Inflammatory macrophage treated with lipopolysaccharide for 1 hour (primary cell): ENCODE measurements around the gene PXMP4.

ENCODE experiments used
- DNase-seq, 2 donors: peaks; one replicate each; pipeline ENCODE4 v3.0.0-alpha.2; 2020 to 2022

Gene PXMP4

DNA sequence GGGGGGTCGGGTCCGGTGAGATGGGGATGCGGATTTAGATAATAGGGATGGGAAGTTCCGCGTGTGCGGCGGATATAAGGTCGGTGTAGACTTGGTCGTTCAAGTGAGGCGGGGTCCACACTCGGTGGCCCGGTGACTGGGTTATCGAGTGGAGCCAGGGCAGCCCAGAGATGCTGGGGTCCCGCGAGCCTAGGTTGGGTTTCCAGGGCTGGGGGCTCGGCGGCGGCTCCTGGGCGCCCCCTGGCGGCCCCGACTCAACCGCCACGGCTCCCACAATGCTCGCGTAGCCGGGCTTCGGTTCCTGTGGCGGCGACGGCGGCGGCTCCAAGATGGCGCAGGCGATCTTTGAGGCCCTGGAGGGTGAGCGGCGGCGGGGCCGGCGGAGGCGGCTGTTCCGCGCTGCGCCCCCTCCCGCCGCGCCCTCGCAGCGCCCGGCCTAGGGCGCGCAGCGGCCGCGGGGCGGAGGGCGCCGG is 11.6 kb upstream of the PXMP4 start, which contains the start of gene ZNF341:
Gene ZNF341 (plus strand): TSS at position 304 of the 473 bp plus-strand sequence. CDS start 26 bp downstream, at position 330.
- peak; percentile 75 to 86 for DNase-seq

DNA sequence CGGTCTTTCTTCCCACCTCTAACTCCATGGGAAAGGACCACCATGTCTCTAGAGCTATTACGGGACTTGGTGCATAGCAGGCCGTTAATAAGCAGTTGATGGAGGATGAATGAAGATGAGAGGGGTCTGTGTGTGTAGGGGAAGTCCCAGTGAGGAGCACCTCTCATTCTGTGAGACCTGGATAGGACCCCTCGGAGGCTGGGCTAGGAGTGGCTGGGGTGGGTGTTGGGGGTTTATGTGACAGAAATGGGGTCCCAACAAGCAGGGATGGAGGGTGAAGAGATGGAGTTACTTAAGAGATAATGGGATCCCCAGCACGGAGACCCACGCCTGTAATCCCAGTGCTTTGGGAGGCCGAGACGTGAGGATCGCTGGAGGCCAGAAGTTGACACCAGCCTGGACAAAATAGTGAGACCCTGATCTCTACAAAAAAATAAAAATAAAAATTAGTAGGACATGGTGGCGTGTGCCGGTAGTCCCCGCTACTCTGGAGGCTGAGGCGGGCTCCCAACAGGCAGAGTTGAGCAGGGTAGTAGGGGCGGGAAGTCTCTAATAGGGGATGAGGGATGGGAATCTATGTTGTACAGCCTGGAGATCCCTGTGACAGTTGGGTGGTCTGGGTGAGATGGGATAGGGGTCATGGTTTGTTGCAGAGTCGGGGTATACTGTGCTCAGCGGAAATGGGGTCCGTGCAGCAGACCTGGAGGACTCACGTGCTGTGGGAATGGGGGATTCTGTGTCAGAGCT is 11.0 kb upstream of the PXMP4 start:
- DNase-seq = no peak

DNA sequence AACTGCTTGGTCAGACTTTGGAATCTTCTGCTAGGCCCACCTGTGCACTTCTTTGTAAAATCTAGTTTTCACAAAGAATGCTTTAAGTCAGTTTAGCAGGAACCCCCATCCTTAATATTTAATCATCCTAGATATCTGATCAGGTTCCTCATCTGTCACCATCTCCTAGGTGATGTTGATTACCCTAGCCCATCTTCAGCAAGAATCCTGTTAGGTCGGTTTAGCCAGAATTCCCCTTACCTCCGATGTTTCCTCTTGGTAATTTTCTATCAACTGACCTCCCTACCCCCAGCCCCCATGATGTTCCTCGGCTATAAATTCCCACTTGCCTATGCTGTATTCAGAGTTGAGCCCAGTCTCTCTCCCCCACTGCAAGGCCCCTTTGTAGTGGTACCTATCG is 9.0 kb upstream of the PXMP4 start:
- DNase-seq = no peak

DNA sequence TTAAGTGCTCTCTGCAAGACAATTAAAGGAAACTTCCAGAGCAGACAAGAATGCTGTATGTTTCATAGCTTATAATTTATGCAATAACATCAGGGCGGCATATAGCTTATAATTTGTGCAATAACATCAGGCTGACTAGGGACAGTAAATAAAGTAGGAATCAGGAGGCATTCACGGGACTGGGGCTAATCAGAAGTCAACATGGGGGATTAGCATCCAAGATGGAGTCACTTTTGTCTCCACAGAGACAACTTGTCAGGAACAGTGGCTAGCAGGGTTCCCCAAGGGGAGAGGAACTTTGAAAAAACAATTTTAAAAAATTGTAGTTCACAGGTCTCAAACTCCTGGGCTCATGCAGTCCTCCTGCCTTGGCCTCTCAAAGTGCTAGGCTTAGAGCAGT is 8.4 kb upstream of the PXMP4 start:
- no peak for DNase-seq

DNA sequence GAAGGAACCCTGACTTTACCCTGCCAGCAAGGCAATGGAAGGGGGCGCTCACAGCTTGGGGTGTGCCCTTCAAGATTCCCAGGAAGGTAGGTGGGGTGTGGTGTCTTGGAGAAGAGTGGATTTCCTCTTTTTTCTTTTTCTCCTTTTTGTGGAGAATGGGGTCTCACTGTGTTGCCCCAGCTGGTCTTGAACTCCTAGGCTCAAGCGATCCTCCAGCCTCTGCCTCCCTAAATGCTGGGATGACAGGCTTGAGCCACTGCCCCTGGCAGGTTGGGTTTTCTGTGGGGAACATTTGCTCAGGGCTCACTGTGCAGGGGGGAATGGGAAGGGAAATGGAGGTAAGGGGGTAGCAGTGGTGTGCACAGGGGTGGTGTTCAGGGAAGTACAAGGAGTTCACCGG is 7.7 kb upstream of the PXMP4 start:
- DNase-seq = no peak

GRCh38 chr20:33727115-33727479 is 7.0 kb upstream of the PXMP4 start:
- no peak for DNase-seq

DNA sequence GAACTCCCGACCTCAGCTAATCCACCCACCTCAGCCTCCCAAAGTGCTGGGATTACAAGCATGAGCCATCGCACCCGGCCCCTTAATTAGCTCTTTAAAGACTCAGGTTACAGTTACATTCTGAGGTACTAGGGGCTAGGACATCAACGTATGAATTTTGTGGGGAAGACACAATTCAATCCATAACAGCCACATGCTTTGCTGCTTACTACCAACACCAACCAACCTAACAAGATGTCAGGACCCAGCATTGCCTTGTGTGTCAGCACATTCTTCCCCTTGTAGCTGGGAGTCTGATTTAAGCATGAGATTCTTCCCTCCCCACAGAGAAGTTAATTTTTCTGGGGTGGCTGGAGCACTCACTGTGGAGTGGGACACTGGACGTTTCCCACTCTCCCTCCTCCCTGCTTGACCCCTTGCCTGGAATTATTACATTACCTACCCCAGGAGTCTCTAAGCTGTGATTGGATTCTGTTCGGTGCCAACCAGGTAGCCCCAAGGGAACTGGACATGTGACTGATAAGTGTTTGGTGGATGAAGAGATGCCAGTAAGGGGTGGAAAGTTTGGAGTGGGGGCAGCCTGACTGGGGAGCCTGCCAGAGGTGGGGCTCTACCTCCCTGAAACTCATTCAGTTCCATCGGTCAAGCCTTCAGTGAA is 5.6 kb upstream of the PXMP4 start:
- DNase-seq = no peak

DNA sequence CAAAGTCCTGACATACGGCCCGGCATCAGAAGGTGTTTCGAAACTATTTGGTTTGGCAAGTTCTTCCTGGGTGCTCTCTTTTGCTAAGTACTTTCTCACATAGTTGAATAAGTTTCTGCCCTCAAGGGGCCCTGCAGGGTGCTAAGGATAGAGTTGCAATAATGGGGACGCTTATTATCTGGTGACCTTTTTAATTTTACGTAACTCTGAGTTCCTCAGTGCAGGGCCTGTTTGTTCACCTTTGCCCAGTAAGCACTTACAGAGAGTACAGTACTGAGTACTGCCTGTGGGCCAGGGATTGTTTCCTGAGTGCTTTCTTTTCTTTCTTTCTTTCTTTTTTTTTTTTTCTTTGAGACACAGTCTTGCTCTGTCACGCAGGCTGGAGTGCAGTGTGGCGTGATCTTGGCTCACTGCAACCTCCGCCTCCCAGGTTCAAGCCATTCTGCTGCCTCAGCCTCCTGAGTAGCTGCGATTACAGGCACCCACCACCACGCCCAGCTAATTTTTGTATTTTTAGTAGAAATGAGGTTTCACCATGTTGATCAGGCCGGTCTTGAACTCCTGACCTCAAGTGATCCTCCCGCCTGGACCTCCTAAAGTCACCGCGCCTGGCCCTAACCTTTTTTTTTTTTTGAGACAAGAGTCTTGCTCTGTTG is 4.5 kb upstream of the PXMP4 start:
- peak in 1 of 2 donors; percentile 37 for DNase-seq

- DNase-seq = no peak
Observed at GRCh38 chr20:33721391-33722140, 1.5 kb upstream of the PXMP4 start.

DNA sequence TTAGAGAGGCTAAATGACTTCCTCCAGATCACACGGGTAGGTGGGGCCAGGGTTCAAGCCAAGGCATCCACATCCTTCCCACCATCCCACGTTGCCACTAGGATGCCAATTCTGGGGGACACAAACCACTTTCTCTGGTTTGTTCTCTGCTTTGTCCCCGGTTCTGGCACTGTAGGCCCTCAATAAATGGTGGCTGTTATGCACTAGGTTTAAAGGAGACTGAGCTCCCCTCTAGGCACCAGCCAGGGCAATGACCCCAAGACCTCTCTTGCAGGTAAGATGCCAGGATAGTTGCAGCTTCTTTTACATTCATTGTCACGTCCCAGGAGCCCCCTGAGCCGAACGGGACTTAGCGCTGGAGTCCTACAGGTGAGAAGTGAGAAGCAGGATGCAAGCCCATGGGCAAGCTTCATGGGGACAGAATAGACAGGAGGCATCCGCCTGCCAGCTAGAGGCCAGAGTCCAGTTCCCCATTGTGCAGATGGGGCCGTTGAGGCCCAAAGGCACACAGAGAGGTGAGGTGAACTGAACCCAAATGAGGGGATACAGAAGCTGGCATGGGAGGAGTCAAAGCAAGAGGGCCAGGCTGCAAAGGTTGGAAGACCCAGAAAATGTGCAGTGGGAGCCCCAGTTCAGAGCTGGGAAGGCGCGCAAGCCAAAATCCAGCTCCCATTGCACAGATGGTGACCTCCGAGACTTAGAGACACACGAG is 677 bp downstream of the PXMP4 start:
- no peak for DNase-seq

DNA sequence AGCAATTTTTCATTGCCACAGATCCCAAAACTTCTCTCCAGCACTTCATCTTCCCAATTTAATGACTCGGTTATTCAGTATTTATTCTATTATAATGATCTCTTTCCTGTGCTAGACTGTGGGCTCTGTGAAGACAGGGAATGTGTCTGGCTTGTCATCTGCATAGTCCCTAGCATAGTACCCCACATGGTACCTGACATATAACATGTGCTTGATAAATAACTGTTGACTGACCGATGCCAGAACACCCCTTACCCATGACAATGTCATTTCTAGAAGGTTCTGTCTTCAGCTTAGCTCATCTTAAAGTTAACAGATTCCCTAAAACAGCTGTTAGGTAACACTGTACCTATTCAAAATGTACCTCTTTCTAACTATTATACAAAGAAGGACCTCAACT is 3.6 kb downstream of the PXMP4 start:
- DNase-seq = no peak

- DNase-seq = no peak
Observed at GRCh38 chr20:33713865-33714367, 6.2 kb downstream of the PXMP4 start.

- DNase-seq = no peak
Observed at GRCh38 chr20:33711446-33711738, 8.7 kb downstream of the PXMP4 start.

DNA sequence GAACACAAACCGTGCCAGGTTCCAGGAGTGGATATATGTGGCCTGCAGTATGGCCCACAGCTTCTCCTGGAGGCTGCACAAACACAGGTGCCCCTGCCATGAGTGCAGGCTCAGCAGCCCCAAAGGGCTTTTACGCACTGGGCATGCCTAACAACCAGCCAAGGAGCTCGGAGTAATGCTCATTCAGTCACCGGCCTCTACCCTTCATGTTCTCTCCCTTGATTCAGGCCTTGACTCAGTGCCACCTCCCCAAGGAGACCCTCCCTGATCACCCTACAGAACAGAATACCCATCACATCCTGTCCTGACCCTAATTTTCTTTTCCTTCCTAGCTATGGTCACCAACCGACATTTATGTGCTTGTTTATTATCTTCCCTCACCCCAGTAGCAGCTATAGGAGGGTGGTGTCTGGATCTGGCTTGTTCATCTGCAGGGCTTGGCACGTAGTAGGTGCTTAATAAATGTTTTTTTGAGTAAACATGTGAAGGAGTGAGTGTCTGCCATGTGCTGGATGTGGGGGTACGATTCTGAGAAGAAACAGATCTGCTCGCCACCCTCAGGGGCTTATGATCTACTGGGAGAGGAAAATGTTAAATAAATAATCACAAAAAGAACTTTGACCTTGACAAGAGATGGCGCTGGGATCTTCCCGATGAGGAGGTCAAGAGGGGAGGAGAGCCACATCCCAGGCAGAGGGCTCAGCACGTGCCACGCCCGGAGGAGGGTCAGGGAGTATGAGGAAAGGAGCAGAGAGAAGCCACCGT is 9.2 kb downstream of the PXMP4 start:
- DNase-seq = no peak

- no peak for DNase-seq
Observed at GRCh38 chr20:33709905-33710541, 10.1 kb downstream of the PXMP4 start.

- DNase-seq = no peak
Observed at GRCh38 chr20:33709398-33709797, 10.7 kb downstream of the PXMP4 start.

DNA sequence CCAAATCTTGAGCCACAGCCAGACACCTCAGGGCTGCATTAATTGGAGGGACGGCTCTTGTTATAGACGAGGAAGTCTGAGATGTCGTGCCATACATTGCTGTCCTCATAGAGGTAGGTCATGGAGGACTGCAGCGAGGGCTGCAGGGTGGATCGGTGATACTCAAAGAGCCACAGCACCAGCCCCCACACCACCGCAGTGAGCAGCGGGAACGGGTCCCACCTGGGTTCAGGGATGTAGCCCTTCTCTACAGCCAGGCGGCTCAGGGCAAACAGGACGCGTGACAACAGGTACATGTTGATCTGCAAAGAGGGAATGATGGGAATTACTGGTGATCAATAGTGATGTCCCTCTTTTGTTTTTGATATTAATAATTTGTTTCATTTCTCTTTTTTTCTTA is 12.4 kb downstream of the PXMP4 start:
- DNase-seq = no peak

DNA sequence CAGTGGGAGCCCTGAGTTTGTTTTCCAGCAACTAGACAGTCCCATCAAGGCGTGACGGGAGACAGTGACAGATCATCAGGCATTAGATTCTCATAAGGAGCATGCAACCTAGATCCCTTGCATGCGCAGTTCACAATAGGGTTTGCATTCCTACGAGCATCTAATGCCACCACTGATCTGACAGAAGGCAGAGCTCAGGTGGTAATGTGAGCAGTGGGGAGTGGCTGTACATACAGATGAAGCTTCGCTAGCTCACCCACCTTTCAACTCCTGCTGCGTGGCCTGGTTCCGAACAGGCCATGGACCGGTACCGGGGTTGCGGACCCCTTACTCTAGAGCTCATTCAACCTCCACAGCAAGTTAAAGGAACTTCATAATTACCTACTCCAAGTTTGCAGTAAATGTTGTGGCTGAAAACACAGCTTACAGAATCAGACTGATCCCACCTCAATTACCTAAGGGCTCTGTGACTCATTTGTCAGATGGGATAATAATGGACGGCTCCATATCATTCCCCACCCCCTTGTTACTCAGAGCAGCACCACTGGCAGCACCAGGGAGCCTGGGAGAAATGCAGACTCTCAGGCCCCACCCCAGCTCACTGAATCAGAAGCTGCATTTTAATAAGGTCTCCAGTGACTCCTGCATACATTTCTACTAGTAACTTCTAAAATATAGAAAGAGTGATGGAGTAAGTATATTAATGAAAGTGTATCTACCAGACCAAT is 15.7 kb downstream of the PXMP4 start:
- no peak for DNase-seq

DNA sequence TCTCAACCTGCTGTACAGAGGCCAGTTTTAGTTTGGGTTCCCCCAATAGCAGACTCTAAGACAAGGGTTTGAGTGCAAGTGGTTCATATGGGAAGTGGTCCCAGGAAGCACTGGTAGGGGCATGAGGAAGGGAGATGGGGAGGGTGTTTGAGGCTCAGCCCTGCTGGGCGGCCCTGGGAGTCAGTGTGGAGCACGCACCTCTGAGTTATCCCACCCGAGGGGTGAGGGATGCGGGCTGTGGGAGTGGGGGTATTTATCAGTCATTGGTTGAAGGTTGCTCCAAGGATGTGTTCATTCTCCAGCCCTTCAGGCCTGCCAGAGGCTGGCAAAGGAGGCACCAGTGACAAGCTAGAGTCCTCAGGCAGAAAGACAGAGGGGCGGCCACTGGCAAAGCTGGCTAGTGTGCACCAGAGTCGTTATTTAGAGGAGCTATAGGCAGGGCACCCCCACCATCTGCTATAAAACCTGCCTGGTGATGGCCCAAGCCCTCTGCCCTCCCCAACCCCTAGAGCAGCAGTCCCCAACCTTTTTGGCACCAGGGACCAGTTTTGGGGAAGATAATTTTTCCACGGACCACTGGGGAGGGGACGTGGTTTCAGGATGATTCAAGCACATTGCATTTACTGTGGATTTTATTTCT is 16.5 kb downstream of the PXMP4 start:
- DNase-seq = no peak

- DNase-seq = no peak
Observed at GRCh38 chr20:33702861-33703260, 17.2 kb downstream of the PXMP4 start.
